Loucy (cell line): ENCODE measurements around the gene BIN2.

ENCODE experiments used
- H2AFZ ChIP-seq: fragments of 200-600 bp; sonication (generic); 2 replicates; pipeline ENCODE4 v1.6.0; 2016; ENCODE audit warnings: antibody characterized with exemption, mild to moderate bottlenecking, low read length, moderate library complexity
- H3F3A ChIP-seq: fragments of 200-600 bp; 2 replicates; pipeline ENCODE4 v1.6.0; 2016; ENCODE audit warnings: antibody characterized with exemption, low read depth, mild to moderate bottlenecking
- H3K27me3 ChIP-seq: fragments of 200-600 bp; sonication (generic); 2 replicates; pipeline ENCODE4 v1.6.1; 2014; ENCODE audit warnings: low read length, mild to moderate bottlenecking; ENCODE audit not compliant: insufficient read depth, poor library complexity, severe bottlenecking
- H3K36me3 ChIP-seq: fragments of 200-600 bp; sonication (generic); 2 replicates; pipeline ENCODE4 v1.6.1; 2016; ENCODE audit warnings: low read length; ENCODE audit not compliant: insufficient read depth
- H3K4me1 ChIP-seq: fragments of 200-600 bp; sonication (generic); 2 replicates; pipeline ENCODE4 v1.5.1; 2014; ENCODE audit warnings: low read length, mild to moderate bottlenecking; ENCODE audit not compliant: insufficient read depth, poor library complexity, severe bottlenecking
- H3K4me2 ChIP-seq: fragments of 200-600 bp; sonication (generic); 2 replicates; pipeline ENCODE4 v1.6.0; 2014; ENCODE audit warnings: antibody characterized with exemption, low read length, low read depth, mild to moderate bottlenecking; ENCODE audit not compliant: poor library complexity, severe bottlenecking
- H3K4me3 ChIP-seq: fragments of 200-600 bp; sonication (generic); 2 replicates; pipeline ENCODE4 v1.5.1; 2014; ENCODE audit warnings: low read length, mild to moderate bottlenecking, mixed read lengths; ENCODE audit not compliant: poor library complexity, severe bottlenecking
- H3K79me2 ChIP-seq: fragments of 200-600 bp; sonication (generic); 2 replicates; pipeline ENCODE4 v1.6.1; 2014; ENCODE audit warnings: low read length; ENCODE audit not compliant: insufficient read depth
- H3K9ac ChIP-seq: fragments of 200-600 bp; sonication (generic); 2 replicates; pipeline ENCODE4 v1.6.0; 2014; ENCODE audit warnings: mild to moderate bottlenecking, low read depth, low read length, moderate library complexity; ENCODE audit not compliant: poor library complexity, severe bottlenecking
- H3K9me2 ChIP-seq: fragments of 200-600 bp; sonication (generic); replicated peaks from 2 replicates; pipeline ENCODE4 v1.6.1; 2016; ENCODE audit warnings: low read depth, low read length, mixed read lengths
- H3K9me3 ChIP-seq: fragments of 200-600 bp; sonication (generic); 2 replicates; pipeline ENCODE4 v1.6.1; 2014; ENCODE audit warnings: mild to moderate bottlenecking, antibody characterized with exemption, low read length, low read depth; ENCODE audit not compliant: insufficient read depth
- H4K20me1 ChIP-seq: fragments of 200-600 bp; sonication (generic); 2 replicates; pipeline ENCODE4 v1.6.0; 2014; ENCODE audit warnings: antibody characterized with exemption, low read length, mild to moderate bottlenecking; ENCODE audit not compliant: insufficient read depth, poor library complexity, severe bottlenecking
- EZH2phosphoT487 ChIP-seq: fragments of 200-600 bp; IDR thresholded peaks from 2 replicates; pipeline ENCODE4 v1.6.1; 2018; ENCODE audit warnings: antibody characterized with exemption, mild to moderate bottlenecking, moderate library complexity, borderline replicate concordance
- TF ChIP-seq, protein P1 (sequence below): fragments of 200-600 bp; sonication (generic); conservative IDR thresholded peaks from 2 replicates; pipeline ENCODE4 v1.5.1; 2014; ENCODE audit warnings: mild to moderate bottlenecking, antibody characterized with exemption, low read length

The BIN2 gene

DNA sequence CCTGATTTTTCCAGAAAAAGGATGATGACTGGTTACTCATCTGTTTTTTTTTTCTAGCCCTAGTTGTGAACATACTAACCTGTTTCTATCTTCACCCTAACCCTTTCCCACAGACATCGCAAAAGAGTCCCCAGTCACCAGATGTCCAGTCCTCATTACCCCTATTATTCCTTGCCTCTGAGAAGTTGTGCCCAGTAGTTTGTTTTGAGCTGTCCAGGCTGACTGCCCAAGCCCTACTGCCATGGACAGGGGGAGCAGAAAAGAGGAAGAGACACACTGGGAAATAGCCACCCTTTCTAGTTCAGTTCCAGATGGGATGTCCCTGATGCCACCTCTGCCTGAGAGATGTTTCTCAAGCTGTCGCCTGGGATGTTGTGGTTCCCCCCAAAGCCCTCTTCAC lies 36.3 kb upstream of the BIN2 start:
- no peak overlapping the region for H3K4me2 ChIP-seq
- H3K9me3 ChIP-seq: no peaks in the 10 kb centered on the region

GRCh38 chr12:51359851-51360250 lies 35.9 kb upstream of the BIN2 start:
- Histone ChIP-seq H3K4me1 (peaks cover 7% of the 10 kb centered on the region), H3K4me2 (no peak overlapping the region), H3K4me3 (no peak overlapping the region)

More for the DNA sequence above, 36.3 kb upstream of the BIN2 start:
- no peaks in the 10 kb centered on the region for H3K79me2 ChIP-seq
- no peaks in the 10 kb centered on the region for H3K9me2 ChIP-seq
- H4K20me1 ChIP-seq: no peaks in the 10 kb centered on the region
- no peak overlapping the region for H2AFZ ChIP-seq
- no peak overlapping the region for H3K4me3 ChIP-seq
- peaks cover 7% of the 10 kb centered on the region for H3K4me1 ChIP-seq
- peaks cover 39% of the 10 kb centered on the region; the same call in 1 of the 2 replicates for H3K36me3 ChIP-seq
- H3F3A ChIP-seq: no peaks in the 10 kb centered on the region
- TF ChIP-seq EZH2phosphoT487: no peak
- TF ChIP-seq, protein P1, sequence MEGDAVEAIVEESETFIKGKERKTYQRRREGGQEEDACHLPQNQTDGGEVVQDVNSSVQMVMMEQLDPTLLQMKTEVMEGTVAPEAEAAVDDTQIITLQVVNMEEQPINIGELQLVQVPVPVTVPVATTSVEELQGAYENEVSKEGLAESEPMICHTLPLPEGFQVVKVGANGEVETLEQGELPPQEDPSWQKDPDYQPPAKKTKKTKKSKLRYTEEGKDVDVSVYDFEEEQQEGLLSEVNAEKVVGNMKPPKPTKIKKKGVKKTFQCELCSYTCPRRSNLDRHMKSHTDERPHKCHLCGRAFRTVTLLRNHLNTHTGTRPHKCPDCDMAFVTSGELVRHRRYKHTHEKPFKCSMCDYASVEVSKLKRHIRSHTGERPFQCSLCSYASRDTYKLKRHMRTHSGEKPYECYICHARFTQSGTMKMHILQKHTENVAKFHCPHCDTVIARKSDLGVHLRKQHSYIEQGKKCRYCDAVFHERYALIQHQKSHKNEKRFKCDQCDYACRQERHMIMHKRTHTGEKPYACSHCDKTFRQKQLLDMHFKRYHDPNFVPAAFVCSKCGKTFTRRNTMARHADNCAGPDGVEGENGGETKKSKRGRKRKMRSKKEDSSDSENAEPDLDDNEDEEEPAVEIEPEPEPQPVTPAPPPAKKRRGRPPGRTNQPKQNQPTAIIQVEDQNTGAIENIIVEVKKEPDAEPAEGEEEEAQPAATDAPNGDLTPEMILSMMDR: no peak
- no peak overlapping the region for H3K9ac ChIP-seq
- H3K27me3 ChIP-seq: no peaks in the 10 kb centered on the region

GRCh38 chr12:51358496-51358895 lies 34.5 kb upstream of the BIN2 start:
- Histone ChIP-seq H4K20me1 (no peaks in the 10 kb centered on the region), H3F3A (no peaks in the 10 kb centered on the region), H3K4me3 (no peak overlapping the region), H2AFZ (no peak overlapping the region), H3K4me1 (peaks cover 7% of the 10 kb centered on the region), H3K27me3 (no peaks in the 10 kb centered on the region), H3K9me2 (no peaks in the 10 kb centered on the region), H3K4me2 (no peak overlapping the region), H3K9me3 (no peaks in the 10 kb centered on the region), H3K9ac (no peak overlapping the region), H3K79me2 (no peaks in the 10 kb centered on the region), H3K36me3 (peaks cover 36% of the 10 kb centered on the region; the same call in 1 of the 2 replicates)
- TF ChIP-seq, protein P1: no peak
- TF ChIP-seq EZH2phosphoT487: no peak

More at GRCh38 chr12:51359851-51360250, 35.9 kb upstream of the BIN2 start:
- H3K27me3 ChIP-seq: no peaks in the 10 kb centered on the region
- TF ChIP-seq EZH2phosphoT487: no peak
- TF ChIP-seq, protein P1: no peak
- H3K9me3 ChIP-seq: no peaks in the 10 kb centered on the region
- no peak overlapping the region for H2AFZ ChIP-seq
- H3K9ac ChIP-seq: no peak overlapping the region
- no peaks in the 10 kb centered on the region for H4K20me1 ChIP-seq
- peaks cover 39% of the 10 kb centered on the region; the same call in 1 of the 2 replicates for H3K36me3 ChIP-seq
- no peaks in the 10 kb centered on the region for H3K9me2 ChIP-seq
- H3K79me2 ChIP-seq: no peaks in the 10 kb centered on the region
- no peaks in the 10 kb centered on the region for H3F3A ChIP-seq
